HTR-8/SVneo (cell line): ENCODE measurements around the gene RIPK4.
A peak's percentile ranks its signal among the peaks of the same experiment; 100 is the strongest.
"Not testable (repeated sequence)": the region's sequence is repeated elsewhere in the genome, so short reads cannot be mapped to it uniquely, and the experiment has no call there.

Experiments
- DNase-seq: peaks from one replicate; pipeline ENCODE4 v3.0.0; 2011; ENCODE audit warnings: low spot score, mixed read lengths; ENCODE audit not compliant: insufficient read length
- FAIRE-seq: peaks from 2 replicates; lab custom pipeline; 2011; peaks lifted over from hg19 to GRCh38; lab: Jason Lieb, UNC

RIPK4 gene

GRCh38 chr21:41705546-41706262, 61.1 kb downstream of the RIPK4 start:
- no peak for DNase-seq
- no peak for FAIRE-seq

- FAIRE-seq, result no peak
- DNase-seq, result no peak
Measured at GRCh38 chr21:41703857-41704501, 62.9 kb downstream of the RIPK4 start.

GRCh38 chr21:41701749-41702148, 65.1 kb downstream of the RIPK4 start:
- FAIRE-seq (no peak), DNase-seq (no peak)

GRCh38 chr21:41699311-41699710, 67.5 kb downstream of the RIPK4 start:
- no peak for DNase-seq
- FAIRE-seq, result peak; percentile 55

- no peak for FAIRE-seq
- DNase-seq, result no peak
Measured at GRCh38 chr21:41698071-41698470, 68.8 kb downstream of the RIPK4 start.

- no peak for DNase-seq
- FAIRE-seq, result no peak
Measured at GRCh38 chr21:41695513-41695912, 71.3 kb downstream of the RIPK4 start.

- peak; percentile 87 for FAIRE-seq
- not testable (repeated sequence) for DNase-seq
Measured at GRCh38 chr21:41694042-41694441, 72.8 kb downstream of the RIPK4 start.

GRCh38 chr21:41692185-41692565, 74.7 kb downstream of the RIPK4 start:
- FAIRE-seq (no peak), DNase-seq (no peak)

GRCh38 chr21:41691205-41692184, 75.4 kb downstream of the RIPK4 start:
- DNase-seq (no peak), FAIRE-seq (no peak)
